Measurements from ENCODE around the gene SELENOK.
"Not testable (repeated sequence)": the region's sequence is repeated elsewhere in the genome, so short reads cannot be mapped to it uniquely, and the experiment has no call there.

The SELENOK gene

DNA sequence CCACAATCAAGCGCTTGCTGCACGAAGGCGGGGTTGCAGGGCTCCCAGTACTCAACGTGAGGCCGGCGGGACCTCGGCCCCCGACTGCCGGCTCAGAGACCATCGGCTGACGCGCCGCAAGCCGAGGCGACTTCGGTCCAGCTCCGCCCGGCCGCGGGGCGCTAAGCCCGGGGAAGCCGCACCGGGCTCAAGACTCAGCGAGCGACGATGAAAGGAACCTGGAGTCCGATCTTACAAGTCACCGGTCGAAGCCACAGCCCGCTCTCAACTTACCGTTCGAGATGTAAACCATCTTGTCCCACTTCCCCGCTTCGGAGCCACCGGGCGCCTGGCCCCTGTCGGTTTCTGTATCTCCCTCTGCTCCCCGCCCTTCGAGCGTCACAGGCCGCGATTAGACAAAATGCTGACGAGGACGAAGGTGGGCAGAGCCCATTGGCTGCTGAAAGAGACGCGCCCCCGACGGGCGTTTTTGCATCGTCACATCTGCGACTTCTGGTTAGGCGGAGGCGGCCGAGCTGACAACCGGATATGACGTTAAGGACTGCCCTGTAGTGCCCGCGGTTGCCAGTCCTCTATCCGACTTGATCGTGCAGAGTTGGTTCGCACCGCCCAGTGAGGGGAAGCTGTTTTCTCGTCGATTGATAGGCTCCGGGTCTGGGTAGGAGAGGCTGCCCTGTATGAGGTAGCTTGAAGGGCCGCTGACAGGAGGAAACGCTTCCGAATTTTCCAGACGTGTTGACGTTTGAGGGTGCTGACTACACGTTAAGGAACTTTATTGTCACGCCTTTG is at the start of gene SELENOK:
Gene SELENOK, minus strand, starts transcription at position 363 of the 789 bp plus-strand sequence.
- DNase-seq (ENCODE audit: insufficient read length, low spot score) = peak; percentile 61
- peak; percentile 100 for FAIRE-seq

DNA sequence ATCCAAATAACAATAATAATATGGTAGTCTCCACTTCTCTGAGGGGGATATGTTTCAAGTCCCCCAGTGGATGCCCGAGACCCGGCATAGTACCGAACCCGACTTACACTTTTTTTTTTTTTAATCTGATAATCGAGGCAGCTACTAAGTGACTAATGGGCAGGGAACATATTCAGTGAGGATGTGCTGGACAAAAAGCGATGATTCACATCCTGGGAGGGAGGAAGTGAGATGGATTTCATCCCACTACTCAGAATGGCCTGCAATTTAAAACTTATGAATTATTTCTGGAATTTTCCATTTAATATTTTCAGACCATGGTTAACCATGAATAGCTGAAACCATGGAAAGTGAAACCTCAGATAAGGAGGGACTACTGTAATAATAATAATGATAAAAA is 49.5 kb upstream of the SELENOK start:
- no peak for FAIRE-seq
- DNase-seq (ENCODE audit: insufficient read length, low spot score) = no peak

DNA sequence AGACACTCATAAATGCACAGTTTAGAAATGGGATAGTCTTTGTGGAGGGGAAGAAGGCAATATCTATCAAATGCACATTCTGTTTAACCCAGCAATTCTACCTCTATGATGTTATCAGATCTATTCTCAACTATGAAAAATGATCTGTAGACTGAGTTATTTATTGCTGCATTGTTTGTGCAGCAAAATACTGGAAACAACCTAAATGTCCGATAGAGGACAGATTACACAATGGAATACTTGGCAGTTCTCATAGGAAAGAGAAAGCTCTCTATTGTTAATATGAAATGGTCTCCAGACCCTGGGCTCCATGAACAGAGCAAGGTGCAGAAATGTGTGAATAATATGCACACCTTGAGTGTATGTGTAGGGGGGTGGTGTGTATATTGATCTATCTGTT is 49.0 kb upstream of the SELENOK start:
- FAIRE-seq (no peak), DNase-seq (ENCODE audit: insufficient read length, low spot score) (no peak)

DNA sequence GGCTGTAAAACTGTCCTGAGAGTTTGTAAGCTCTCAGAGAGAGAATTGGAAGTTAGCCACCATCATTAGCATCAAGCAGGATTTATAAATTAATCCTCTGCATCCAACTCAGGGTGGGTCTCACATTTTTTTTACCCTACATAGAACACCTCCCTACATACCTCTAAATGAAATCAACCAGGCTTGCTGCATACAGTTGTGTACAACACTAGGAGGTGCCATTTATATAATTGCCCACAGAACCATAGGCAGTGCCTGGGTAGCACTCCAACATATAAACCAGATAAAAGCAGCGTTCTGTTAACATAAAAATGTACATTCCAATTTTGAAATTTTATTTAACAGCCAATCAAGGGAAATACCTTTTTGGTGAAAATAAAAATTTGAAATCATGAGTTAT is 48.2 kb upstream of the SELENOK start:
- FAIRE-seq = no peak
- no peak for DNase-seq (ENCODE audit: insufficient read length, low spot score)

DNA sequence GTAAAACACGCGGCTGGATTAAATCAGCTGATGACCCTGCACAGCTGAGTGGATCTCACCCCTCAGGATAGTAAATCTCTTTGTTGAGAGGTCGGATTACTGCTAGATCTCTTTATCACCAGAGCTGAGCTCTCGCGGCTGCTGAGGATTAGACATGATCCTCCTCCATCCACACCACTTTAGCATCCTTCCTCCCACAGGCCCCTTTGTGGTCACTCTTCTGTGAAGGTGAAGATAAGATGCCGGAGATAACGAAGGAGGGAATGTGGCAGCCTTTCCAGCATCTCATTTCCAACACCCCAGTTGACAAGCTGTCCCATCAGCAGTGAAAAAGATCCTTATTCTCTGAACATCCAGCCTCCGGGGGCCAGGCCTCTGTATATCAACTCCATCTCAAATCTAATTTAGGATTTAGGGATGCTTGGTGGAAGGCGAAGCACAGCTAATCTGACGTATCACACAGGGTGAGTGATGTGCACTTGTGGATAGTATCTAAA is 47.5 kb upstream of the SELENOK start:
- no peak for DNase-seq (ENCODE audit: insufficient read length, low spot score)
- FAIRE-seq = no peak

DNA sequence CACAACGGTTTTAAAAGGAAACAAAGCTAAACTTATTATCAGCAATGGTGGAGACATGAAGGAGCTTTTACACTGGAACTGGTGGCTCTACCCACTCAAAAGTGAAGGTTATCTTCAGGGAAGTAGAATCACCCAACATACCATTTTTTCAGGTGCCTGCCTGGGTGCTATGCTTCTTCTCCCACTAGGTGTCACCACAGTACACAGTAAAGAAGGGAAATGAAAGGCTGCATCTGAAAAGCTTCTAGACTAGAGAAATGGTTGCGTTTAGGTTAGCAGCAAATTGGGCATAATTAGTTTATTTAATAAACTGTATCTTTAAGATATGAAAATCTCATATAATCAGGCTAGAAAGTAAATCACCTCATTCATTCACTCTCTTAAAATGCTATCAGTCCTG is 47.0 kb upstream of the SELENOK start:
- FAIRE-seq = peak; percentile 90
- peak; percentile 28 for DNase-seq (ENCODE audit: insufficient read length, low spot score)

DNA sequence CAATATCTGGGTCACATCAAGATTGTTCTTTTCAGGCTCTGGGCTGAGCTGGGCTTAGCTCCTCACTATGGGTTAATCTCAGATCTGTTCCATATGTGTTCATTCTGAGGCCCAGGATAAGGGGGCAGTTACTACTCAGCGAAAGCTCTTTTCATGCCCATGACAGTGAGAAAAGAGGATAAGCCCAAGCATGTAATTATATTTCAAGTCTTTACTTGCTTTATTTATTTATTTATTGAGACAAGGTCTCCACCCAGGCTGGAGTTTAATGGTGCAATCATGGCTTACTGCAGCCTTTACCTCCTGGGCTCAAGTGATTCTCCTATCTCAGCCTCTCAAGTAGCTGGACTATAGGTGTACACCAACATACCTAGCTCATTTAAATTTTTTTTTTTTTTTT is 44.7 kb upstream of the SELENOK start:
- FAIRE-seq (no peak), DNase-seq (ENCODE audit: insufficient read length, low spot score) (no peak)

DNA sequence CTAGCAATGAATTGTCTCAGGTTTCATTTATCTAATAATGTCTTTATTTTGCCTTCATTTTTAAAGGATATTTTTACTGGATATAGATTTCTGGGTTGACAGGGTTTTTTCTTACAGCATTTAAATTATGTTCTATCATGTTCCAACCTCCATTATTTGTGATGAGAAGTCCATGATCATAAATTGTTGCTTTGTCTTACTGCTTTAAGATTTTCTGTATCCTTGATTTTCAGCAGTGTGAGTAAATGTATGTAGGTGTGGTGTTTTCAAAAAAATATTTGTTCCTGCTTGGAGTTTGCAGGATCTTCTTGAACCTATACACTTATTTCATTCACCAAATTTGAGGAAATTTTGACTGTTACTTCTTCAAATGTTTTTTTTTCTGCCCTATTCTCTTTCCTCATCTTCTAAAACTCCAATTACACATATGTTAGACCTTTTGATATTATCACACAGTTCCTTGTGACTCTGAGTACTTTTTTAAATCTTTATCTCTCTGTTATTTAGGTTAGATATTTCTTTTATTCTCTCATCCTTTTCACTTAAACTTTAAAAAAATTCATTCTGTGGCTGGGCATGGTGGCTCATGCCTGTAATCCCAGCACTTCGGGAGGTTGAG is 43.7 kb upstream of the SELENOK start:
- FAIRE-seq (no peak), DNase-seq (ENCODE audit: insufficient read length, low spot score) (no peak)

DNA sequence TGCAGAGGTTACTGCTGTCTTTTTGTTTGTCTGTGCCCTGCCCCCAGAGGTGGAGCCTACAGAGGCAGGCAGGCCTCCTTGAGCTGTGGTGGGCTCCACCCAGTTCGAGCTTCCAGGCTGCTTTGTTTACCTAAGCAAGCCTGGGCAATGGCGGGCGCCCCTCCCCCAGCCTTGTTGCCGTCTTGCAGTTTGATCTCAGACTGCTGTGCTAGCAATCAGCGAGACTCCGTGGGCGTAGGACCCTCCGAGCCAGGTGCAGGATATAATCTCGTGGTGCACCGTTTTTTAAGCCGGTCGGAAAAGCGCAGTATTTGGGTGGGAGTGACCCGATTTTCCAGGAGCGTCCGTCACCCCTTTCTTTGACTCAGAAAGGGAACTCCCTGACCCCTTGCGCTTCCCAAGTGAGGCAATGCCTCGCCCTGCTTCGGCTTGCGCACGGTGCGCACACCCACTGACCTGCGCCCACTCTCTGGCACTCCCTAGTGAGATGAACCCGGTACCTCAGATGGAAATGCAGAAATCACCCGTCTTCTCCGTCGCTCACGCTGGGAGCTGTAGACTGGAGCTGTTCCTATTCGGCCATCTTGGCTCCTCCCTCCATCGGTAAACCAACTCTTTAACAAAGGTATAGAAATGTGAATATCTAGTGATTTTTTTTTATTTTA is 35.7 kb upstream of the SELENOK start:
- DNase-seq (ENCODE audit: insufficient read length, low spot score); FAIRE-seq: not testable (repeated sequence)

DNA sequence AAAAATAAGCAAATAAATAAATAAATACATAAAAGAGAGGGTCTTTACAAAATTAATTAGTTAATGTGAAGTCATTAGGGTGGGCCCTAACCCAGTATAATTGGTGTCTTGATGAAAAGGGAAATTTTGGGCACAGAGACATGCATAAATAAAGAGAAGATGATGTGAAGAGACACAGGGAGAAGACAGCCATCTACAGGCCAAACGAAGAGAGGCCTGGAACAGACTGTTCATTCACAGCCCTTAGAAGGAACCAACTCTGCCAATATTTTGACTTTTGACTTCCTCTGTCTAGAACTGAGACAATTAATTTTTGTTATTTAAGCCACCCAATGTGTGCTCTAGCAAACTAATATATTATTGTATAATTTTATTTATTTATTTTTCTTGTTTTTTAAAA is 29.6 kb upstream of the SELENOK start:
- DNase-seq (ENCODE audit: insufficient read length, low spot score) (peak; percentile 10), FAIRE-seq (no peak)

DNA sequence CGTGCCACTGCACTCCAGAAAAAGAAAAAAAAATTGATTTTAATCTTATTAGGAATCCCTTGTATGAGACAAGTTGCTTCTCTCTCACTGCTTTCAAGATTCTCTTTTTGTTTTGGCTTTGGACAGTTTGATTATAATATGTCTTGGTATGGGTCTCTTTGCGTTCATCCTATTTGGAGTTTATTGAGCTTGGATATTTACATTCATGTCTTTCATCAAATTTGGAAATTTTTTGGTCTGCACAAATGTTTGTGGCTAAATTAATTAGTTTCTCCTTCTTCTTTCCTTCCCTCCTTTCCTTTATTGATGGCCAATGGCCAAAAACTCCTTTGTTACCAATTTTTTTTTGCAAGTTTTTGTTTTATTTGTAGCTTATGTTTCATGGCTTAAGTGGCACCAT is 28.1 kb upstream of the SELENOK start:
- FAIRE-seq = no peak
- DNase-seq (ENCODE audit: insufficient read length, low spot score) = no peak

DNA sequence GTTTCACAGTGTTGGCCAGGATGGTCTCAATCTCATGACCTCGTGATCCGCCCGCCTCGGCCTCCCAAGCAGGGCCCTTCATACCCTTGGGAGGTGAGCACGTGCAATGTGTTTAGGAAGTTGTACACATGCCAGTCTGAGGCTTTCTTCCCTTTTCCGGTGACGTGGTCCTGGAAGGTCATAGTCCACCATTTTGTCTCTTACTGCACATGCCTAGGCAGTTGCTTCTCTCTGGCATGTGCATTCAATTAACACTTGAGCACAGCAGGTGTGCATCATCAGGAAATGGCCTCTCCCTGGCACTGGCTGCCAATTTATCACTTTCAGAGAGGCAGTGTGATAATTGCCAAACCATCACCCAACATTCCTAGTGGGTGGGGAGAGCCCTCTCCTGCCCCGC is 21.7 kb upstream of the SELENOK start:
- no peak for FAIRE-seq
- DNase-seq (ENCODE audit: insufficient read length, low spot score) = no peak

DNA sequence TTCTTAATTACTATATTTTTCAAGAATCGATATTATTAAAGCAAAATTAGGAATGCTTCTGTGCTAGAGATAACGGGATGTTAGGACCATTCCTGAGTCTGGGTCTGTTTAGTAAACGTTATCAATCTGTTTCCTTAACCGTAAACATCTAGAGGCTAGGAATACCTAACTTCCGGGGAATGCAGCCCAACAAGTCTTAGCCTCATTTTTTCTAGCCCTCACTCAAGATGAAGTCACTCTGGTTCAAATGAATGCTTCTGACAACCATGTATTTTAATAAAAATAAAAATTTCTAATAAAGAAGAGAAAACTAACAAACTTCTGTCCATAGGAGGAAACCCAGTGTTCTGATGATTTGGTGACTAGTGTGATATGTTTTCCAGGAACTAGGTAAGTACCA is 11.1 kb upstream of the SELENOK start:
- FAIRE-seq = no peak
- no peak for DNase-seq (ENCODE audit: insufficient read length, low spot score)

DNA sequence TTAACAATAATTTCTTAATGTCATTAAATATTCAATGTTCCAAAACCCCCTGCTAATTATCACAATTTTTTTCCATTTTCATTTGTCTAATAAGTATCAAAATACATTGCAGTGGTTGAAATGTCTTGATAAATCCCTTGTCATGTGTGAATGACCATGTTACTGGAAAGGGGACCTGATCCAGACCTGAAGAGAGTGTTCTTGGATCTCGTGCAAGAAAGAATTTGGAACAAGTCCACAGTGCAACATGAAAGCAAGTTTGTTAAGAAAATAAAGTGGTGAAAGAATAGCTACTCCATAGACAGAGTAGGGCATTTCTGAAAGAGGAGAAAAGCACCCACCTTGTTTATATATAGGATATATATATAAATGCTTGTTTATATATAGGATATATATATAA is 10.4 kb upstream of the SELENOK start:
- DNase-seq (ENCODE audit: insufficient read length, low spot score) (no peak), FAIRE-seq (no peak)

DNA sequence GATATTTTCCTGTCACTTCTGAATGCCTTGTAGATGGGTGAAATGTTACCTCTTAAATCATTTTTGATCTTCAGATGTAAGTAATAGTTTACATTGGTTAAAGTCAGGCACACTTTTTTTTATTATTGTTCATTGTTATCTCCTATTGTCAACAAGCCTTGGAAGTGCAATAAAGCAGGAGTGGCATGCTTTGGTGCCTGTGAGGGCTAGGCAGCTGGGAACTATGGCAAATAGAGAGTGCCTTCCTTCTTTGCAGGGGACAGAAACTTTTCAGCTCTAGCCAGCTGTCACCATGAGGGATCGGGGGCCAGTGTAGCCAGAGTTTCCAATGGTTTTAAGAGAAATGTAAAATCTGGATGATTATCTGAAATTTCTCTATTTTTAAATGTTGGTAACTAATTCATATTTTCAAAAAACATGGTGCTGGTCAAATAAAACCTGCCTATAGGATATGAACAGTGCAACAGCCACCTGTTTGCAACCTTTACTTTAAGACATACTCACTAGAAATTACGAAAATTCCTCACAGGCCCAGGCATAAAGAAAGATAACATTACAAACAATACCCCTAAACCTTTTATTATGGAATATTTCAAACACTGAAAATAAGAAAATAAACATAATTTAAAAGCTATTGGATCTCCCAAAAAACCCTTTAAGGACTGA is 9.1 kb upstream of the SELENOK start:
- DNase-seq (ENCODE audit: insufficient read length, low spot score) = no peak
- no peak for FAIRE-seq

DNA sequence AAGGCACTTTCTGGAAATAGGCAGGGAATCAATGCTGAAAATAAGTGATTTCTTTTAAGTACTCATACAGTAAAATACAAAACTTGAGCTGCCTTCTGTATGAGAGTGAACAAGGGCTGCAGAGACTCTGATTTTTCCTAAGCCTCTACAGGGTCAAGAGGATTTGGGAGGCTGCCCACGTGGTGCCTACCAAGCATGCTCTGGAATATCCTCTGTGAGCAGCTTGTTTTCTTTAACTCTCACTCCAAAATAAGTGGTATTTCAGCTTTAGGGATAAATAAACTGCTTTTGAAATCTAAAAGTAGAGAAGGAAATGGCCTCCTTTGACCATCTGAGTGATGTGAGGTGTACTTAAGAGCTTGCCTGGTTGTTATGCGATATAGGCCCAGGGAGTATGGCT is 8.1 kb upstream of the SELENOK start:
- no peak for FAIRE-seq
- DNase-seq (ENCODE audit: insufficient read length, low spot score) = no peak

DNA sequence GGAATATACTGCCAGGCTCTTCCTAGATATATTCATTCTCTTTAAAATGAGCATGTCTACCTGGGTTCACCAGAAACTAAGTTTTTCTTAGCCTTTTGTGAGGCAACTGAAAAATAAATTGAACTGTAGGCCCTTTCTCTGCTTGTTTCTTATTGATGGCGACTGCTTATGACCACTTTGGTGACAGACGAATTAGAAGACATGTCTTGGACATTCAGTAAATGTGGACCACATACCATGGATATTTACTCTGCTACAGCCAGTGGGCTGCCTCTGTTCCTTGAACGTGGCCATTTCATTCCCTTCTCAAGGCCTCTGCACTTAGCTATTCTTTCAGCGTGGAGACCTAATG is 603 bp upstream of the SELENOK start:
- no peak for DNase-seq (ENCODE audit: insufficient read length, low spot score)
- no peak for FAIRE-seq

DNA sequence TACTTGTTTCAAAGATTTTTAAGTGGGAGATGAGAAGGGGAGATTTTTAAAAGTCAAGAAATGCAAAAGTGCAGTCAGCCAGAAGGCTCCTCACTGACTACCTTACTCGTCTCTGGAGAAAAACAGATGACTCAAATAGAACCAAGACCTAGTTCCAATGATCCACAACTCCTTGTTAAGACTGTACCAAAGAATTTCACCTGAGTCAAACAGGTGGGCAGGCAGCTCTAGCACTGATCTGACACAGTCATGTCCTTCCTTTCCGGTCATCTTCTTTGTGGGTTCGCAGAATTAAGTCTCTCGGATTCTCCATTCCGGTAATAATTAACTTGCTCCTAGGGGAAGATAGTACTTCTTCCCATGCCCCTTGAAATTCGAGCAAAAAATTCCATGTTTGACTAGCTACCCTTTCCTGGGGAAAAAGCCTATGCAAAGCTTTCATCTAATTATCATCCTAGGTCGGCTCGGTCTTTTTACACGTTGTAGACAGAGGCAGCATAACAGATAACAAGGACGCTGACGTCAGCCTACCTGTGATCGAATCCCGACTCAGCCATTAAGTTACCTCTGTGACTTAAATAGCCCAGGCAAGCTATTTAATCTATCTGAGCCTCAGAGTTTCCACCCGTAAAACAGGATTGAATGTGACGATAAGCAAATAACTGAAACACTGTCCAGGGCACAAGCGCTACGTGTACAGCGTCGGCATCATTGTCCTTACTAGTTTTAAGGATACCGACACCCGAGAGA is 758 bp downstream of the SELENOK start:
- DNase-seq (ENCODE audit: insufficient read length, low spot score) = no peak
- FAIRE-seq = peak; percentile 83

DNA sequence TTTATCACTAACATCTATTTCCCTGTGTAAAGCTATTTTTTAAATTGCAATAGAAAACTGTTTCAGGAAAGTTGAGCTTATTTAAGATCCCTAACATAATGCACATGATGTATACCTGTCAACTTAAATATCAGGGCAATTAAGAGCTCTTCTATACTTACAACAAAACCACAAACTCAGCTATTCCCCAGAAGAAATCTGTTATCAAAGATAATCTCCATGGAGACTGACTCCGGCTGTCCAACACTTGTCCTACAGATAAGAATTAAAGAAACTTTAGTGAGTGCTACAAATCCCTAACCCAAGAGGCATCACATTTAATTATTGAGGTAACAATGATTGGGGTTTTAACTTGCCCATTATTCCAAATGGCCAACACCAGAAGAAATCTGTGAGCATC is 3.4 kb downstream of the SELENOK start:
- DNase-seq (ENCODE audit: insufficient read length, low spot score) (no peak), FAIRE-seq (no peak)

DNA sequence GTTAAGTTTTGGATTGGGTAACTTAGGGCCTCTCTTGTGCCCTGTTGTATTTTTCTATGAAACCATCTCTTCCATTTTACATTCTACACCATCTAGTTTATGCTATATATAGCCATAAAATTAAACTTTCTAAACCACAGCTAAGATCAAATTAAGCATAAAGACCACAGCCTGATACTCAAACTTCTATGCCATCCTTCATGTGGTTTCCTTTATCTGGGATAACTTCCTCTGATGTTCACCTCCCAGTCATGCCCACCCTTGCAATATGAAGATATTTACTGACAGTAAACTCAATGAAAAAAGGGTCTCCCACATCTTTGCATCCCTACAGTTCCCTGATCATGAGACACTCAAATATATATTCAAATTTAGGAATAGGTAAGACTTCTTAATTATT is 4.2 kb downstream of the SELENOK start:
- DNase-seq (ENCODE audit: insufficient read length, low spot score) = no peak
- no peak for FAIRE-seq

DNA sequence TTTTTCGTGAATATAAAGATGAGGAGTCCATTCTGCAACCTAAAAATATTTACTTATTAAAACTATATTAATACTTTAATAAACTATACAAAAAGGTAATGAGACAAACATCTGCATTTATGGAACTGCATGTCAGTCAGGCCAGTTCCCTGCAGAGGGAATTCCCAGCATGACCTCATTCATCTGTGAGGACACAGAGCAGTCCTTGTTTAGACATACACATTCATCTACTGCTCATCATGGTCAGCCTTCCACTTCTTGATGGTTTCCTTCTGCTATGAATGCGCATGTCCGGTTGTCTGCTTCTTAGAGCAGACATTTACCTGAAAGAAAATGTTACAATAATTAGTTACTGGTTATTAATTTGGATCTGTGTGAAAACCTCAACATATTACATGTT is 6.4 kb downstream of the SELENOK start:
- FAIRE-seq (no peak), DNase-seq (ENCODE audit: insufficient read length, low spot score) (no peak)
